ENCODE results near the gene TNPO2. TPM values are rescaled to one million over a fixed set of nuclear protein-coding genes. Genes with fewer than 3 reads are reported as not detected.

Gene TNPO2
- total RNA-seq, 1 experiment from 2014 or later = 26.1 TPM

DNA sequence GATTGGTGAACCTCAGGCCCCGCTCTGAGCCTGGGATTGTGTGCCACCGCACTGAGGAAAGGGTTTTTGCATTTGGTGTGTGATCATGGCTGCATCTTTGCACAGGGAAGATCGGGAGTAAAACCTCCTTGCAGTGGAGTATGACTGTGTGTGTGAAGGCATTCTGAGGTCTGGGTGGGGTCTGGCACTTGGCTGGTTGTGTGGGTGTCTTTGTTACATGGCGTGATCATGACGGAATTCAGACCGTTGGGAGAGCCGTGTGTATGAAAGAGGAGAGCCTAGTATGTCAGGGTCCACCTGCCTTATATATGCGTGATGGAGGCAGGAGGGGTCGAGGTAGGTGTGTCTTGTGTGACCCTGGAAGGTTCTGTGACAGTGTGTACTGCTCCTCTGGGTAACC lies 27.1 kb upstream of the TNPO2 start:
- Histone ChIP-seq H3K4me2 (ENCODE audit: low read depth, low read length, poor library complexity, severe bottlenecking) (no peak overlapping the region), H3K36me3 (ENCODE audit: insufficient read depth, low read length) (peaks cover 2% of the 10 kb centered on the region), H3K27me3 (ENCODE audit: low read length) (no peaks in the 10 kb centered on the region), H3K4me1 (ENCODE audit: low read length) (no peaks in the 10 kb centered on the region), H3K4me3 (ENCODE audit: low read length) (no peak overlapping the region), H2AFZ (ENCODE audit: low read length) (no peak overlapping the region), H3K9ac (ENCODE audit: low read length) (no peak overlapping the region), H3K27ac (ENCODE audit: low read length) (no peak overlapping the region), H4K20me1 (ENCODE audit: insufficient read depth, low read depth, low read length) (no peaks in the 10 kb centered on the region), H3K9me2 (replicated peaks; ENCODE audit: insufficient read depth, low read length) (no peaks in the 10 kb centered on the region), H3K9me3 (ENCODE audit: low read length) (no peaks in the 10 kb centered on the region), H3K79me2 (ENCODE audit: low read length) (no peaks in the 10 kb centered on the region)
- no peak for DNase-seq

DNA sequence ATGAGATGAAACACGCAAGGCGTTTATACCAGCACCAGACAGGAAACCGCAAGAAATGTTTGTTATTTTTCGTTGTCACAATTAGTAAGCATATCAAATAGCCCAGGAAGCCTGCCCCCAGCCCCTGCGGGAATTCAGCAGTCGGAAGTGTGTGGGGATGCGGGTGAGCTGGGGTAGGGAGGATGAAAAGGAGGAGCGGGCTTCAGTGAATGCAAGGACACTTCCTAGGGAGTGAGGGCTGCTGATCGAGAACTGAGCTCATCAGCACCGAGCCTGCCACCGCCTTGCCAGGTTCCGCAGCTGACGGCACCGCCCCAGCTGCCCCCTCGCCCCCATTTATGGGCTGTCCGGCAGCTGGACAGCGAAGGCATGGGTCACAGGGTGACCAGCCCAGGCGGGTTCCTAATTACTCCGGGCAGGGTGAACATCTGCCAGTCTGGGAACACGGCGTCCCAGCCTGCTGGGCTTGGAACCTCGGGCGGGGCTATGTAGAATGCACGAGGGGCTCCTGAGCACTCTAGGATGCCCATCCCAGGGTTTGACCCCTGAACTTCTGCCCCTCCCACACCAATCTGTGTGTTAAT lies 26.3 kb upstream of the TNPO2 start:
- Histone ChIP-seq H3K27ac (ENCODE audit: low read length) (no peak overlapping the region), H3K27me3 (ENCODE audit: low read length) (no peaks in the 10 kb centered on the region), H3K9me2 (replicated peaks; ENCODE audit: insufficient read depth, low read length) (no peaks in the 10 kb centered on the region), H3K36me3 (ENCODE audit: insufficient read depth, low read length) (peaks cover 4% of the 10 kb centered on the region), H3K4me1 (ENCODE audit: low read length) (no peaks in the 10 kb centered on the region), H3K79me2 (ENCODE audit: low read length) (no peaks in the 10 kb centered on the region), H3K4me2 (ENCODE audit: low read depth, low read length, poor library complexity, severe bottlenecking) (no peak overlapping the region), H3K4me3 (ENCODE audit: low read length) (no peak overlapping the region), H3K9ac (ENCODE audit: low read length) (no peak overlapping the region), H2AFZ (ENCODE audit: low read length) (no peak overlapping the region), H3K9me3 (ENCODE audit: low read length) (no peaks in the 10 kb centered on the region), H4K20me1 (ENCODE audit: insufficient read depth, low read depth, low read length) (no peaks in the 10 kb centered on the region)
- DNase-seq = no peak

DNA sequence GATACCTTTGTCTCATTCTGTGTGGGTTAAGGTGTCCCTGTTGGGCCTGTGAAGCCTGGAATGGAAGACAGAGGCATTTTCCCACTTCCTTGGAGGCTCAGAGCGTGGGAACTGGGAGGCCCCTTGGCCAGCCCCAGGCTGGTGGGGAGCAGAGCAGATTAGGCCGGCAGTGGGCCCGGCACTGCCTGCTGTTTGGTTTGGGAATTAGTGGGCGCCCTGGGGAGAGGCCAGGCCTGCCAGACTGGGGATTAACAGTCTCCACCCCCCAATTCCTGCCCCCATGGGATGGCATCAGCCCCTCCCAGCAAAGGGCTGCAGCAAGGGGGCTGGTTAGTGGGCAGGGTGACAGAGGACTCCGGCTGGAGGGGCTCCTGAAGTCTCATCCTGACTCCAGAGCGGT lies 24.8 kb upstream of the TNPO2 start:
- no peak for DNase-seq
- no peaks in the 10 kb centered on the region for H3K4me1 ChIP-seq (ENCODE audit: low read length)
- H3K27ac ChIP-seq (ENCODE audit: low read length) = no peak overlapping the region
- H3K36me3 ChIP-seq (ENCODE audit: insufficient read depth, low read length) = peaks cover 4% of the 10 kb centered on the region
- H3K4me3 ChIP-seq (ENCODE audit: low read length) = no peak overlapping the region
- no peaks in the 10 kb centered on the region for H3K9me3 ChIP-seq (ENCODE audit: low read length)
- no peak overlapping the region for H2AFZ ChIP-seq (ENCODE audit: low read length)
- H3K79me2 ChIP-seq (ENCODE audit: low read length) = no peaks in the 10 kb centered on the region
- no peaks in the 10 kb centered on the region for H3K9me2 ChIP-seq (replicated peaks; ENCODE audit: insufficient read depth, low read length)
- H3K27me3 ChIP-seq (ENCODE audit: low read length) = no peaks in the 10 kb centered on the region
- no peak overlapping the region for H3K9ac ChIP-seq (ENCODE audit: low read length)
- no peaks in the 10 kb centered on the region for H4K20me1 ChIP-seq (ENCODE audit: insufficient read depth, low read depth, low read length)
- no peak overlapping the region for H3K4me2 ChIP-seq (ENCODE audit: low read depth, low read length, poor library complexity, severe bottlenecking)

DNA sequence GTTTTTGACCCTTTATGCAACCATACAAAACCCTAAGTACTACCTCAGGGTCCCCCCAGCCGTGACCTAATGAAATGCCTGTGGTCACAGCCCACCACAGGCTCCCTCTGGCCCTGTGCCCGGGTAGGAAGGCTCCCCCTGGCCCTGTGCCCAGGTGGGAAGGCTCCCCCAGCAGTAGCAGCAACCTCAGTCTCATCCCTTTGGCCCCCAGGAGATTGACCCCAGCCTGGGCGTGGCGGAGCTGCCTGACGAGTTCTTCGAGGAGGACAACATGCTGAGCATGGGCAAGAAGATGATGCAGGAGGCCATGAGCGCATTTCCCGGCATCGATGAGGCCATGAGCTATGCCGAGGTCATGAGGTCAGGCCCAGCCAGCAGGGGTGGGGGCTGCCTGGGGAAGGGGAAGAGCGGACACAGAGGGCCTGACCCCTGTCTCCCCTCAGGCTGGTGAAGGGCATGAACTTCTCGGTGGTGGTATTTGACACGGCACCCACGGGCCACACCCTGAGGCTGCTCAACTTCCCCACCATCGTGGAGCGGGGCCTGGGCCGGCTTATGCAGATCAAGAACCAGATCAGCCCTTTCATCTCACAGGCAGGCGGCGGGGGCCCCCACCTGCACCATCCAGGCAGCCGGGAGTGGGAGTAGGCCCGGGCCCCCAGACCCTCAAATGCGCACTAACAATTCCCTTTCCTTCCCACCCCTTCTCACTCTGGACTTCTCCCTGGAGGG lies 21.6 kb upstream of the TNPO2 start:
- Histone ChIP-seq H2AFZ (ENCODE audit: low read length) (no peak overlapping the region), H3K36me3 (ENCODE audit: insufficient read depth, low read length) (peaks cover 4% of the 10 kb centered on the region), H3K4me3 (ENCODE audit: low read length) (no peak overlapping the region), H3K9ac (ENCODE audit: low read length) (no peak overlapping the region), H4K20me1 (ENCODE audit: insufficient read depth, low read depth, low read length) (no peaks in the 10 kb centered on the region), H3K9me3 (ENCODE audit: low read length) (no peaks in the 10 kb centered on the region), H3K9me2 (replicated peaks; ENCODE audit: insufficient read depth, low read length) (no peaks in the 10 kb centered on the region), H3K79me2 (ENCODE audit: low read length) (no peaks in the 10 kb centered on the region), H3K27ac (ENCODE audit: low read length) (no peak overlapping the region), H3K27me3 (ENCODE audit: low read length) (no peaks in the 10 kb centered on the region), H3K4me1 (ENCODE audit: low read length) (no peaks in the 10 kb centered on the region), H3K4me2 (ENCODE audit: low read depth, low read length, poor library complexity, severe bottlenecking) (no peak overlapping the region)
- no peak for DNase-seq

DNA sequence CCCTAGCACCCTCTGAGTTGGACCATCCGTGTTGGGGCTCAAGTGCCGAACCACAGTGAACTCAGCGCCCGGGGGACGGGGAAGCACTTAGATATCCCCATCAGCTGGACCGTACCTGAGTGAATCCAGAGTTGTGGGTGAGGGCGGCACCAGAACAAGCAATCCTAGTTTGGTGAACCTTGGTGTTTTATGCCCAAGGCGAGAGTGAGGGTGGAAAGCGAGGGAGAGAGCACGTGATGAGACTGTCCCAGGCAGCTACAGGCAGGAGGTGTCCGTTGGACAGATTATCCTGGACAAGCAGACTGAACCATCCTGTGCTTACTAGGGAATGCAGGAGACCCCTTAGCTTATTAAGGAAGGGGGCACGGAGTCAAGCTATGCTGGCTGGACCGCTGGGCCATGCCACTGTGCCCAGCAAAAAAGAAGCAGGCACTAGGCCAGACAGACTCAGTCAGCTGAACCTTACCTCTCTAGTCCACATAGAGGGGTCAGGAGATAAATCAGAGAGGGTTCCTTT lies 14.2 kb upstream of the TNPO2 start:
- Histone ChIP-seq H3K36me3 (ENCODE audit: insufficient read depth, low read length) (peaks cover 5% of the 10 kb centered on the region; the same call in 1 of the 2 replicates), H3K9me2 (replicated peaks; ENCODE audit: insufficient read depth, low read length) (no peaks in the 10 kb centered on the region), H3K4me2 (ENCODE audit: low read depth, low read length, poor library complexity, severe bottlenecking) (peak overlapping the region; percentile 89), H3K4me1 (ENCODE audit: low read length) (peaks cover 25% of the 10 kb centered on the region), H3K9ac (ENCODE audit: low read length) (peak overlapping the region; percentile 85), H4K20me1 (ENCODE audit: insufficient read depth, low read depth, low read length) (peaks cover 12% of the 10 kb centered on the region), H2AFZ (ENCODE audit: low read length) (peak overlapping the region; percentile 63; the same call in 1 of the 2 replicates), H3K27me3 (ENCODE audit: low read length) (no peaks in the 10 kb centered on the region), H3K9me3 (ENCODE audit: low read length) (no peaks in the 10 kb centered on the region), H3K79me2 (ENCODE audit: low read length) (peaks cover 35% of the 10 kb centered on the region), H3K27ac (ENCODE audit: low read length) (no peak overlapping the region), H3K4me3 (ENCODE audit: low read length) (peak overlapping the region; percentile 94)
- no peak for DNase-seq

DNA sequence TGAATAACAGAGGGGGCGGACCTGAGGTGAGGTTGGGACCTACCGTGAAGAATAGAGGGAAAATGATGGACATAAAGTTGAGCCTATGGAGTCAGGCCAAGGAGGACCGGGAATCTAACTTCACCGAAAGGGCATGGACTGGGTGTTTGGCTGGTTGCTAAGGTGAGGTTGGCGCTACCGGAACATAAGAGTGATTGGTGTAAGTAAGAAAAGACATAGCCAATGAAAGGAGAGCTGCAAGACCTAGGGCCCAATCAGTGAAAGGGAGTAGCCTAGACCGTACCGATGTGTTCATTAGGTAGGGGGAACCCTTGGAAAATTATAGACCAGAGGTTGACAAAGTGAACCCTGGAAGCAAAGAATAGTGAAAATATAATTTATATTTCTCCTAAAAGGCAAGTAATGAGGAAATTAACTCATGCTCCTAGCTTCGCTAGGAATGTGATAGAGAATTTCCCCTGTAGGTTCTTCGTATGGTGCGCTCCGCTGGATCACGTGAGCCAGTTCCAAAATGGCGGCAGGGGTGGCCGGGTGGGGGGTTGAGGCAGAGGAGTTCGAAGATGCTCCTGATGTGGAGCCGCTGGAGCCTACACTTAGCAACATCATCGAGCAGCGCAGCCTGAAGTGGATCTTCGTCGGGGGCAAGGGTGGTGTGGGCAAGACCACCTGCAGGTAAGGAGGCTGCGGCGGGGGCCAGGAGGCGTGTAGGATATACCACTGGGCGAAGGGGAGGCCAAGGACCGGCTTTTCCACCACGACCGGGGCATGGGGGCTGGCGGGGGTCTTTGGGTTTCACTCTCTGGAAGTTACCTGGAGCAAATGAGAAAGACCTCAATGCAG lies 13.5 kb upstream of the TNPO2 start, which contains the start of gene GET3:
GET3 (plus strand) TSS at position 503 of the 840 bp plus-strand sequence; CDS start at position 512, 9 bp downstream.
- Histone ChIP-seq H3K4me1 (ENCODE audit: low read length) (peaks cover 32% of the 10 kb centered on the region), H3K79me2 (ENCODE audit: low read length) (peaks cover 41% of the 10 kb centered on the region), H2AFZ (ENCODE audit: low read length) (peak within 1 kb of the TSS; percentile 63), H3K36me3 (ENCODE audit: insufficient read depth, low read length) (peaks cover 6% of the 10 kb centered on the region; the same call in 1 of the 2 replicates), H3K4me2 (ENCODE audit: low read depth, low read length, poor library complexity, severe bottlenecking) (peak within 1 kb of the TSS; percentile 89), H3K9me2 (replicated peaks; ENCODE audit: insufficient read depth, low read length) (no peaks in the 10 kb centered on the region), H3K4me3 (ENCODE audit: low read length) (peak within 1 kb of the TSS; percentile 94), H3K9ac (ENCODE audit: low read length) (peak within 1 kb of the TSS; percentile 85), H3K27ac (ENCODE audit: low read length) (peak within 1 kb of the TSS; percentile 70), H3K27me3 (ENCODE audit: low read length) (no peaks in the 10 kb centered on the region), H3K9me3 (ENCODE audit: low read length) (no peaks in the 10 kb centered on the region), H4K20me1 (ENCODE audit: insufficient read depth, low read depth, low read length) (peaks cover 18% of the 10 kb centered on the region)
- DNase-seq = peak; percentile 96

DNA sequence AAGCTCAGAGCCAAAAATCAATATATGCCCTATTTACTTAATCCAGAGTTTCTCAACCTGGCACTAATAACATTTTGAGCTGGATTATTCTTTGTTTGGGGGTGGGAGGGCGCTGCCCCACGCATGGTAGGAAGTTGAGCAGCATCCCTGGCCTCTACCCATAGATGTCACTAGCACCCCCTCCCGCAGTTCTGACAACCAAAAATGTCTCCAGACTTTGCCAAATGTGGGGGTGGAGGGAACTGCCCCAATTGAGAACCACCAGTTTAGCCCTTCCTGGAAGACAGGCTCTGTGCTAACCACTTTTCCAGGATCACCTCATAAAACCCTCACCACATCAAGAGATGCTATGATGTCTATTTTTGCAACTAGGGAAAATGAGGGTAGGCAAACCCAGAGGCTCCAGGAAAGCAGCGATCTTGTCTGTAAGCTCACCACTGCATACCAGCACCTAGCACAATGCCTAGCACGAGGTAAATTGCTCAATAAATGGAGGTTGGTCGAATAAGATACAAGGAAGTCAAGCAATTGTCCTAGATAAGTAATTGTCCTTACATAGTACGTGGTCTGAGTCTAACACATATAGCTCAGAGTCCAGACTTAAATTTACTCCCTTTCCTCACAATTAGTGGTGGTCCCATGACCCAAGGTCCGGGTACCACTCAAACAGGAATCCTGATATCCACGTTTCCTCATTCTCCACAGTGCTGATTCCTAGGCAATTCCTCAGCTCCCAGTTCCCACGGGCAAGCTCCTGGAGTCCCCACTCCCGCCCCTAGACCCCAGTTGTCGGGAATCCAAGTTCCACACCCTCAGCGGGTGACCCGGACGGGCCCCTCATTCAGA lies 9.9 kb upstream of the TNPO2 start:
- H2AFZ ChIP-seq (ENCODE audit: low read length) = no peak overlapping the region
- peak; percentile 76 for DNase-seq

More for the DNA sequence above, 9.9 kb upstream of the TNPO2 start:
- Histone ChIP-seq H3K4me3 (ENCODE audit: low read length) (peak overlapping the region; percentile 98), H3K36me3 (ENCODE audit: insufficient read depth, low read length) (peaks cover 20% of the 10 kb centered on the region), H3K4me2 (ENCODE audit: low read depth, low read length, poor library complexity, severe bottlenecking) (peak overlapping the region; percentile 82), H3K9ac (ENCODE audit: low read length) (peak overlapping the region; percentile 99), H3K27ac (ENCODE audit: low read length) (peak overlapping the region; percentile 81), H3K9me3 (ENCODE audit: low read length) (no peaks in the 10 kb centered on the region), H4K20me1 (ENCODE audit: insufficient read depth, low read depth, low read length) (peaks cover 33% of the 10 kb centered on the region), H3K9me2 (replicated peaks; ENCODE audit: insufficient read depth, low read length) (no peaks in the 10 kb centered on the region), H3K79me2 (ENCODE audit: low read length) (peaks cover 60% of the 10 kb centered on the region), H3K27me3 (ENCODE audit: low read length) (no peaks in the 10 kb centered on the region), H3K4me1 (ENCODE audit: low read length) (peaks cover 50% of the 10 kb centered on the region)

All from Karpas-422 (cell line).